DND-41 (cell line): ENCODE measurements around the gene METAP2.

Experiments used
- CTCF ChIP-seq: IDR thresholded peaks from 2 replicates; pipeline ENCODE4 v1.5.1; 2012; ENCODE audit warnings: borderline replicate concordance, low read length, moderate library complexity, mild to moderate bottlenecking; ENCODE audit not compliant: poor library complexity, severe bottlenecking; ENCODE audit errors: extremely low read depth
- EZH2 ChIP-seq: IDR thresholded peaks from 3 replicates; pipeline ENCODE4 v1.6.1; 2012; ENCODE audit warnings: borderline replicate concordance, low read depth, mild to moderate bottlenecking, moderate library complexity, low read length, inconsistent platforms; ENCODE audit not compliant: severe bottlenecking

- TF ChIP-seq CTCF (no peak), EZH2 (no peak)
These were observed 34.3 kb upstream of the METAP2 start for GRCh38 chr12:95439461-95440230.
